ENCODE results near the gene EMC7. TPM values are rescaled to one million over a fixed set of nuclear protein-coding genes. Genes with fewer than 3 reads are reported as not detected.

Gene EMC7
- total and polyA plus RNA-seq, 2 experiments from 2014 or later, result 63.2 to 191 TPM

GRCh38 chr15:34043391-34043790 lies 58.3 kb downstream of the EMC7 start:
- H2AFZ ChIP-seq, result no peak overlapping the region
- WGBS (ENCODE audit: low lambda C conversion rate, missing lambda C conversion rate), result 84% methylated on average over 1 of the region's 1 CpG
- H4K20me1 ChIP-seq (ENCODE audit: insufficient read depth, poor library complexity, severe bottlenecking), result no peaks in the 10 kb centered on the region
- H3K4me3 ChIP-seq, result no peak overlapping the region
- H3K4me1 ChIP-seq (ENCODE audit: insufficient read depth), result peaks cover 16% of the 10 kb centered on the region
- H3K9me3 ChIP-seq (ENCODE audit: low read depth), result no peaks in the 10 kb centered on the region
- H3K27ac ChIP-seq, result no peak overlapping the region
- H3K27me3 ChIP-seq, result no peaks in the 10 kb centered on the region
- TF ChIP-seq CTCF (IDR thresholded peaks at IDR 0.05; ENCODE audit: poor library complexity) (no peak), EZH2 (IDR thresholded peaks at IDR 0.05; ENCODE audit: borderline replicate concordance) (no peak), EZH2phosphoT487 (IDR thresholded peaks at IDR 0.05; ENCODE audit: low read depth, severe bottlenecking, unreplicated experiment) (no peak)
- H3K79me2 ChIP-seq, result no peaks in the 10 kb centered on the region
- no peak overlapping the region for H3K4me2 ChIP-seq
- no peaks in the 10 kb centered on the region for H3K36me3 ChIP-seq (replicated peaks; ENCODE audit: insufficient read depth, low read depth)
- no peaks in the 10 kb centered on the region for H3K9me2 ChIP-seq (replicated peaks; ENCODE audit: insufficient read depth)
- no peak for DNase-seq (ENCODE audit: low spot score)

- Histone ChIP-seq H3K9me3 (ENCODE audit: low read depth) (no peaks in the 10 kb centered on the region), H3K9me2 (replicated peaks; ENCODE audit: insufficient read depth) (no peaks in the 10 kb centered on the region), H3K27ac (peak overlapping the region; percentile 96), H3K4me1 (ENCODE audit: insufficient read depth) (peaks cover 16% of the 10 kb centered on the region), H3K36me3 (replicated peaks; ENCODE audit: insufficient read depth, low read depth) (no peaks in the 10 kb centered on the region), H3K4me3 (no peak overlapping the region), H3K27me3 (no peaks in the 10 kb centered on the region), H3K4me2 (peak overlapping the region; percentile 85), H2AFZ (peak overlapping the region; percentile 48), H4K20me1 (ENCODE audit: insufficient read depth, poor library complexity, severe bottlenecking) (no peaks in the 10 kb centered on the region), H3K79me2 (peaks cover 19% of the 10 kb centered on the region)
- 78% methylated on average over 1 of the region's 1 CpG for WGBS (ENCODE audit: low lambda C conversion rate, missing lambda C conversion rate)
- TF ChIP-seq EZH2phosphoT487 (IDR thresholded peaks at IDR 0.05; ENCODE audit: low read depth, severe bottlenecking, unreplicated experiment) (no peak), EZH2 (IDR thresholded peaks at IDR 0.05; ENCODE audit: borderline replicate concordance) (no peak), CTCF (IDR thresholded peaks at IDR 0.05; ENCODE audit: poor library complexity) (no peak)
- no peak for DNase-seq (ENCODE audit: low spot score)
Observed at GRCh38 chr15:34039790-34040113, 61.9 kb downstream of the EMC7 start.

- no peak for TF ChIP-seq EZH2phosphoT487 (IDR thresholded peaks at IDR 0.05; ENCODE audit: low read depth, severe bottlenecking, unreplicated experiment)
- TF ChIP-seq CTCF (IDR thresholded peaks at IDR 0.05; ENCODE audit: poor library complexity), result no peak
- no peak for TF ChIP-seq EZH2 (IDR thresholded peaks at IDR 0.05; ENCODE audit: borderline replicate concordance)
- Histone ChIP-seq H3K27me3 (no peaks in the 10 kb centered on the region), H3K36me3 (replicated peaks; ENCODE audit: insufficient read depth, low read depth) (no peaks in the 10 kb centered on the region), H3K4me2 (peak within 1 kb of the TSS; percentile 85), H2AFZ (peak within 1 kb of the TSS; percentile 99), H3K9me3 (ENCODE audit: low read depth) (no peaks in the 10 kb centered on the region), H3K4me1 (ENCODE audit: insufficient read depth) (peaks cover 16% of the 10 kb centered on the region), H3K27ac (peak within 1 kb of the TSS; percentile 96), H3K79me2 (peaks cover 19% of the 10 kb centered on the region), H4K20me1 (ENCODE audit: insufficient read depth, poor library complexity, severe bottlenecking) (no peaks in the 10 kb centered on the region), H3K9me2 (replicated peaks; ENCODE audit: insufficient read depth) (no peaks in the 10 kb centered on the region), H3K4me3 (peak within 1 kb of the TSS; percentile 93)
- peak; percentile 76 for DNase-seq (ENCODE audit: low spot score)
- 3% methylated on average over 52 of the region's 82 CpGs for WGBS (ENCODE audit: low lambda C conversion rate, missing lambda C conversion rate)
Observed at GRCh38 chr15:34038871-34039789, 62.5 kb downstream of the EMC7 start, which contains the start of gene AVEN. Gene AVEN, minus strand, starts transcription at chr15:34039204. Its CDS starts 158 bp downstream, at chr15:34039046.
